Transverse colon (tissue), 4 donors: Measurements from ENCODE around the gene TPSAB1.

Experiments used
- CTCF ChIP-seq, 5 experiments: fragments of 200-600 bp in 3 of 5; fragments of 450-650 bp in 2 of 5; sonication (generic) in 3 of 5; IDR thresholded peaks; 1 replicate in 2 of 5; 2 replicates in 3 of 5; pipeline ENCODE4 v1.5.1; 2016 to 2017; ENCODE audit warnings: antibody characterized with exemption in 5 of 5, inconsistent platforms in 3 of 5, mild to moderate bottlenecking in 2 of 5, moderate library complexity in 1 of 5
- POLR2AphosphoS5 ChIP-seq, 3 donors: sonication (generic); formaldehyde crosslinking; IDR thresholded peaks; one replicate each; pipeline ENCODE4 v1.6.1; 2016; ENCODE audit warnings: antibody characterized with exemption in 3 of 3

GRCh38 chr16:1195393-1195666 is 45.2 kb upstream of the TPSAB1 start:
- TF ChIP-seq CTCF (IDR thresholded peaks at IDR 0.05) (no peak), POLR2AphosphoS5 (IDR thresholded peaks at IDR 0.05) (no peak)
